GM18873 (cell line): ENCODE measurements around the gene ZBTB1.
"Not testable (repeated sequence)": the region's sequence is repeated elsewhere in the genome, so short reads cannot be mapped to it uniquely, and the experiment has no call there.

ENCODE experiments used
- ATAC-seq: cut with Tn5 transposase; IDR thresholded peaks from one replicate; pipeline ENCODE4 v1.9.1; 2021; ENCODE audit warnings: mild to moderate bottlenecking, moderate library complexity, moderate number of reproducible peaks; ENCODE audit not compliant: unreplicated experiment, low FRiP score

Gene ZBTB1

GRCh38 chr14:64563696-64564095 lies 59.1 kb downstream of the ZBTB1 start:
- ATAC-seq = no peak

GRCh38 chr14:64566651-64567122 lies 62.1 kb downstream of the ZBTB1 start:
- no peak for ATAC-seq

GRCh38 chr14:64569138-64569631 lies 64.6 kb downstream of the ZBTB1 start:
- ATAC-seq = no peak

- ATAC-seq = not testable (repeated sequence)
These were observed 65.1 kb downstream of the ZBTB1 start for GRCh38 chr14:64569646-64570045.

GRCh38 chr14:64572386-64573104 lies 68.0 kb downstream of the ZBTB1 start:
- no peak for ATAC-seq

GRCh38 chr14:64573109-64573508 lies 68.5 kb downstream of the ZBTB1 start:
- ATAC-seq = no peak
